Gastrocnemius medialis (tissue), 4 donors: Measurements from ENCODE around the gene MRPL20.

ENCODE experiments used
- CTCF ChIP-seq, 5 experiments: fragments of 450-650 bp in 3 of 5; fragments of 200-600 bp in 2 of 5; sonication (generic) in 2 of 5; IDR thresholded peaks in 4 of 5; conservative IDR thresholded peaks in 1 of 5; 1 replicate in 4 of 5; 2 replicates in 1 of 5; pipeline ENCODE4 v1.5.1; 2016 to 2019; ENCODE audit warnings: antibody characterized with exemption in 5 of 5, mild to moderate bottlenecking in 3 of 5, moderate library complexity in 3 of 5
- POLR2A ChIP-seq, 2 donors: fragments of 450-650 bp; IDR thresholded peaks; one replicate each; pipeline ENCODE4 v1.6.1; 2017; ENCODE audit warnings: antibody characterized with exemption in 2 of 2, mild to moderate bottlenecking in 2 of 2, moderate library complexity in 2 of 2

DNA sequence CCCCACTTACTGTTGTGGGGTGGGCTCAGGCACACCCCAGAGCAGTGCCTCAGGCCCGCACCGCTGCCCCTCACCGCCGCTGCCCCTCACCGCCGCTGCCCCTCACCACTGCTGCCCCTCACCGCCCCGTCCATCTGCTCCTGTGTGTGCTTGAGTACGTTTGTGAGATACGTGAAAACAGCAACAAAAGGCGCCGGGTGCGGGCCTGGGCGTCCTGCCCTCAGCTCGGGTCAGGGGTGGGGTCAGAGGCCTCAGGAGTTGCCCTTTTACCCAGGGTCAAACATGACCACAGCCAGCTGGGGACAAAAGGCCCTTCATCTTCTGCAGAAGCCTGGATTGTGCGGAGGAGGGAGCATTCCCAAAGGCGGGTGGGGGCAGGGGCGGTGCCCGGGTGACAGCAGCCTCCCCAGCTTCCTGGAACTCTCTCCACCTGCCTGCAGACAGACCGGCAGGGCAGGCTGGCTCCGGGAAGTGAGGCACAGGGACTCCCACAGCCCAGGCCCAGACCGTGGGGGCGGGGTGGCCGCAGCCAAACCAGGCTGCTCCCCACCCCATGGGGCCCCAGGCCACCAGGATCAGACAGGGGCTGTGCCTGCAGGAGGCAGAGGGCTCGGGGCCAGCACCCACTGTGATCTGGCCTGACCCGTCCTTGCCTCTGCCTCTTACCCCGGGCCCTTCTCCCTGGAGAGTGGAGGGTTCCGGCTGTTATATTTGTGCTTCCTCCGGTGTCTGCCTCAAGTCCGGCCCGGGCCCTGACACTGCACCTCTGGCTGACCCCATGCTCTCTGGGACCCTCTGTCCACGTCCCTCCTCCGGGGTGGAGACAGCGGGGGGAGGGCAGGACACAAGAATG, 26.1 kb upstream of the MRPL20 start:
- TF ChIP-seq POLR2A (IDR thresholded peaks at IDR 0.05) (no peak), CTCF (IDR thresholded peaks at IDR 0.05 in 4 of 5, conservative IDR thresholded peaks at IDR 0.05 in 1 of 5) (no peak)
